NCI-H187 treated with DMSO at 0.1 percent for 48 hours (cell line): Measurements from ENCODE around the gene HHATL.

Source experiments
- DNase-seq: peaks from one replicate; lab custom pipeline; 2025; lab: John Stamatoyannopoulos, UW

The HHATL gene, protein sequence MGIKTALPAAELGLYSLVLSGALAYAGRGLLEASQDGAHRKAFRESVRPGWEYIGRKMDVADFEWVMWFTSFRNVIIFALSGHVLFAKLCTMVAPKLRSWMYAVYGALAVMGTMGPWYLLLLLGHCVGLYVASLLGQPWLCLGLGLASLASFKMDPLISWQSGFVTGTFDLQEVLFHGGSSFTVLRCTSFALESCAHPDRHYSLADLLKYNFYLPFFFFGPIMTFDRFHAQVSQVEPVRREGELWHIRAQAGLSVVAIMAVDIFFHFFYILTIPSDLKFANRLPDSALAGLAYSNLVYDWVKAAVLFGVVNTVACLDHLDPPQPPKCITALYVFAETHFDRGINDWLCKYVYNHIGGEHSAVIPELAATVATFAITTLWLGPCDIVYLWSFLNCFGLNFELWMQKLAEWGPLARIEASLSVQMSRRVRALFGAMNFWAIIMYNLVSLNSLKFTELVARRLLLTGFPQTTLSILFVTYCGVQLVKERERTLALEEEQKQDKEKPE

DNA sequence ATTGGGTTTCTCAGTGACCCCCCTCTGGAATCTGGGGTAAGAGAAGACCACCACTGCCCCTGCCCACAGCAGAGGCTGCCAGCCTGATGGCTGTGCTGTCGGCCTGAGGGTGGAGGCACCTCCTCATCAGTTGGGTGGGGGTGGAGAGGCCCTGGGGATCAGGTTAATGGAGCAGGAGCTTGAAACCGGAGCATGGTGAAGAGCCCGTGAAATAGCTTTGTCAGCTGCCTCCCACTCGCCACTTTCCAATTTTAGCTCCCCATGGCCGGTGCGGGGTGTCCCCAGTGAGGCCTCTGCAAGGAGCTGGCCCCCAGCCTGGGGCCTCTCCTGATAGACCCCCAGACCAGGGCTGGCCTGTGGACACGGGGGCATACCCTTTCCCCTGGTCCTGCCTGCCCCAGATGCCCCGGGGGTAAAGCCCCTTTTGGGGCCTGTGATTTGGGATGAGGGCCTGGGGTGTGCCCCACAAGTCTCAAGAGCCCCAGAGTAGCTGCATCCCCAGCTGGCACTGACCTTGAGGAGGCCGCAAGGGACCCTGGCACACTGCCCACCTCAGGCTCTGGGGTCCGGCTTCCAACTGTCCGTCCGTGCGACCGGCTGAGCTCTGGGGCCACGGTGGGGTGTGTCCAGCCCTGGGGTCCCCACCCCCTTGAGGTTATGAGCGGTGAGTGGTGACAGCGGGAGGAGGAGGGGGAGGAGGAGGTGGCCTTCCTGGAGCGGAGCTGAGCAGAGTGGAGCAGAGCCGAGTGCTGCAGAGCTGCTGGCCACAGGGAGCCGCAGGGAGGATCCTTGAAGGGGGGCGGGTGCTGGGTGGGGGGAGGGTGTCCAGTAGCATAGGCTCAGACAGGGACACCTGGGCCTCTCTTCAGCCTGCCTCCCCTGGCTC, at the start of gene HHATL:
HHATL (minus strand) TSS at position 733 of the 886 bp plus-strand sequence. CDS start 1,972 bp downstream, outside the sequence.
- DNase-seq = no peak

GRCh38 chr3:42751609-42752008, 49.0 kb upstream of the HHATL start:
- DNase-seq = no peak

GRCh38 chr3:42750834-42751233, 48.2 kb upstream of the HHATL start:
- DNase-seq = no peak

DNA sequence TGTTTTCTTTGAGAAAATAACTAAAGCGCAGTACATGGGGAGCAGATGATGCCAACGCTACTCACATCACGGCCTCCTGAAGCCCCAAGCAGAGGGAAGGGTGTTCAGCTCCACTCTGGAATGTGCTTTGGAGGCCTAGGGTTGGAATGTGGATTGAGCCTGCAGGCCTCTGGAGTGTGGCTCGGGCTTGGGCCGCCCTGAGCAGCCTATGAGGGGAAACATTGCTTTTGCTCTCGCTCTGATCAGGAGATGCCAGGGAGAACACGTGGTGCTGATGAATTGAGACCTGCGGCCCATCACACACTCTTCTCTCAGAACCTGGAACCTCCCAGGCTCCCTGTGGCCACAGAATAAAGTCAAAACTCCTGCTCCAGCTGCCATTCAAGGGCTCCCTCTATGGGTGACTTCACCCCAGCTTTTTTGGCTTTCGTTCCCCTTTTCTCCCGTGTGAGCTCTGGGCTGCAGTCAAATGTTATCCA, 47.2 kb upstream of the HHATL start:
- DNase-seq = no peak

GRCh38 chr3:42749025-42749752, 46.6 kb upstream of the HHATL start:
- DNase-seq = no peak

- no peak for DNase-seq
Measured at GRCh38 chr3:42747581-42747980, 45.0 kb upstream of the HHATL start.

- no peak for DNase-seq
Measured at GRCh38 chr3:42746455-42747450, 44.2 kb upstream of the HHATL start.

- no peak for DNase-seq
Measured at GRCh38 chr3:42745776-42746454, 43.3 kb upstream of the HHATL start.

- no peak for DNase-seq
Measured at GRCh38 chr3:42745291-42745745, 42.7 kb upstream of the HHATL start.

GRCh38 chr3:42743204-42743995, 40.8 kb upstream of the HHATL start:
- no peak for DNase-seq

DNA sequence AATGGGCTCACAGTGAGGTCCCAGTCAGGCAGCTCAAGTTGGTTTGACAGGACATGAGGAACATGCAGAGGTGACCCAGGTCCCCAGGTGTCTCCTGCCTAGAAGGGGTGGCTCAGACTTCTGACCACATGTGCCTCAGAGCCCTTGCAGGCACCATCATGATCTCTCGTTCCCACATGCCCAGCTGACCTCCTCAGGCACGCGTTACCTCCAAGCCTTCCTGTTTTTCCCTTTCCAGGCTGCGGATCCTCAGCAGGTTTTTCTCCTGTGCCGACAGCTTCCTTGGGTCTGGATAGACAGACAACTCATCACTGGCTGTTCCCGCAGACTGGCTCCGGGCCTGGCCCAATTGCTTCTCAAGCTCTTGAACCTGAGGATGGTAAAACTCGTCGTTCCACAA, 40.1 kb upstream of the HHATL start:
- DNase-seq = no peak

- DNase-seq = no peak
Measured at GRCh38 chr3:42742259-42742658, 39.7 kb upstream of the HHATL start.

DNA sequence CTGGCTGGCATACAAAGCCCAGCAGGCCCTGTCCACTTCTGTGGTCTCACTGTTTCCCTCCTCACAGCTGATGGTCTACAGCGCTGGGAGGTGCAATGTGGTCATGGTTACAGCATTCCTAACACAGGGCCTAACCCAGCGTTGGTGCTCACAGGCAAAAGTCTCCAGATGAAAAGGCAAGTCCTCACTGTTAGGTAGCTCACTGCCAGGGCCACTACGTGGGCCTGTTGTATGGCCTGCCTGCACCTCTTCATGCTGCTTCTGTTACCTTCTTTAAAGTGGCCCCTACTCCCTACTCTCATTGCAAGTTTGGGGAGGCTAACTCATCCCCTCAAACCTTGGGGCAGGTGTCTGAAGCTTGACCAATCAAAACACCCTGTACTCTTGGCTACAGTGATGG, 39.2 kb upstream of the HHATL start:
- no peak for DNase-seq

DNA sequence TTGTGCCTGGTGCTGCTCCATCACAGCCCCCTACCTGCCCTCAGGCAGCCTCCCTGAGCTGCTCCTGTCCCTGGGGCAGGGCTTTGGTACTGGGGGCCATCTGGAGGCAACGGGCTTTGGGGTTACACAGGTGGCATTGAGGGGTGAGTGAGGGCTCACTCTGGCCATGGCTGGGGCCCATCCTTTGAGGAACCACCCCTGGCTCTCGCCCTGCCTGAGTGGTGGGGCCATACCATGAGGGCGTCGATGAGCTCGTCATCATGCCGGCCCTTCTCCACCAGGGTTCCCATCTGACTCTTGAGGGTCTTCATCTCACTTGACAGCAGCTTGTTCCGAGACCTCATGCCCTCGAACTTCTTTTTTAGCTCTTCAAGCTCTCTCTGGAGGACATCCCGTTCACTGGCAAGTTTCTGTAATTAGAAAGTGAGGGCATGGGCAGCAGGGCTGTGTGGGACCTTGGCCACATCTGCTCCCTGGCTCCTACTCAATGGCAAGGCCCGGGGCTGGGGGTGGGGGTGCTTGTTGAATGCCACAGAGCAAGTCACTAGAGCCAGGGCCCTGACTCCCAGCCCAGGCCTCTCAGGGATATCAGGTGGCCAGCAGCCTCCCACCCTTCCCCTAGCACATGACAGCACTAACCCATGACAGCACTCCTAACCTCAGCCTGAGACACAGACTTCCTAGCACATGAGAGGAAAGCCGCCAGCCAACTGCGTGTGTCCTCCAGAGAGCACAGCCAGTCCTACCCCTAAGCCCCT, 37.0 kb upstream of the HHATL start:
- DNase-seq = no peak

- no peak for DNase-seq
Measured at GRCh38 chr3:42736531-42736930, 33.9 kb upstream of the HHATL start.

DNA sequence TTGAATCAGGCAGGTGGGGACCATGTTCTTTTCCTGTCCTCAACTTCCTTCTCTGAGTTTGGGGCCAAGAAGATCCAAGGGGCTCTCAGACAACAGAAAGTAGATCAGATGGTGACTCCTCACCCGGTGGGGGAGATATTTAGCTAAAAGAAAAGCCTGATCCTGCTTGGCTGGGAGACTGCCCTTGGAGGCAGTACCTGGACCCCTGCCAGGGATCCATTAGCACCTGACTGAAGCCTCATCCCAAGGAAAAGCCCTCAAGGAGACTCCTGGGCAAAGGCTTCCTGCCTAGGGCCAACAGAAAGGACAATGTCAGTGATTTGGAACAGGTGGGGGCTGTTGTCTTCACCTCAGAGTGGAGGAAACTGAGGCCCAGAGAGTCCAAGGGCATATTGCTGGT, 33.5 kb upstream of the HHATL start:
- DNase-seq = no peak

DNA sequence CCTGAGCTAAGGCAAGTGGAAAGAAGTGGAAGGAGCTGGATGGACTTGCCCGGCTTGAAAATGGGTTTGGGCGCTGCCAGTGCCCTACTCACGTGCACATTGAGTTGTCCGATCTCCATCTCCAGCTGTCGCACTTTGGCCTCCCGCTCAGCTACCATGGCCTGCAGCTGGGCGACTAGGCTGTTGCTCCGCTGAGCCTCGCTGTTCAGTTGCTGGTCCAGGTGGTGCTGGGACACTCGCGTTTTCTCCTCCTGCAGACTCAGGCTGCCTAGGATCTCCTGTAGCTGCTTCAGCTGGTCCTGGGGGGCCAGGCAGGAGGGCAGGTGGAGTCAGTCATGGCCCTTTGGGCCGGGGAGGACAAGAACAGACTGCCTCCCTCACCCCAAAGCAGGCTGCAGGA, 33.0 kb upstream of the HHATL start:
- no peak for DNase-seq

DNA sequence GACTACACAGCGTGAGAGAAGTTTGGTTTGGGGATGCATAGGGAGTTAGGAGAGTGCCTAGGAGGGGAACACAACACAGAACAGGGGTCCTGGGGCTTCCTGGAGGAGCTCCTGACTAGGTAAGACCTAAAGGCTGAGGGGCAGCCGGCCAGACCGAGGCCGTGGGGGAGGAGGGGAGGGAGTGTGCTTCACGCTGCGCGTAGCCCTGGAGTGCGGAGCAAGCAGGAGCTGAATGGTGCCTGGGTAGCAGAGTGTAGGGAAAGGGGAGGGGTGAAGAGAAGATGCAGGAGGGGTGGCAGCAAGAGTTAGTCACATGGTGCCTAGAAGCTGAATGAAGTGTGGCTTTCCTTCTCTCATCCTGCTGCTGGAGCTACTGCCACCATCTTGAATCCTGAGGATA, 32.4 kb upstream of the HHATL start:
- peak; percentile 42 for DNase-seq
